HG03139 (cell line): ENCODE data around the gene KIF4B.
"Not testable (repeated sequence)": the region's sequence is repeated elsewhere in the genome, so short reads cannot be mapped to it uniquely, and the experiment has no call there.

Experiments used
- ATAC-seq: cut with Tn5 transposase; IDR thresholded peaks from one replicate; pipeline ENCODE4 v1.9.1; 2021; ENCODE audit not compliant: unreplicated experiment

Gene KIF4B

GRCh38 chr5:155013526-155013925 lies at the start of gene KIF4B:
KIF4B (plus strand) TSS chr5:155013755; CDS start chr5:155013860, 105 bp downstream.
- ATAC-seq = no peak

GRCh38 chr5:154966081-154966841 lies 47.3 kb upstream of the KIF4B start:
- no peak for ATAC-seq

GRCh38 chr5:154966874-154967273 lies 46.7 kb upstream of the KIF4B start:
- no peak for ATAC-seq

GRCh38 chr5:154967421-154968024 lies 46.0 kb upstream of the KIF4B start:
- ATAC-seq = no peak

- no peak for ATAC-seq
Observed at GRCh38 chr5:154968953-154969352, 44.6 kb upstream of the KIF4B start.

- ATAC-seq = no peak
Observed at GRCh38 chr5:154970759-154971158, 42.8 kb upstream of the KIF4B start.

GRCh38 chr5:154971501-154971900 lies 42.1 kb upstream of the KIF4B start:
- ATAC-seq = no peak

GRCh38 chr5:154972476-154973080 lies 41.0 kb upstream of the KIF4B start:
- ATAC-seq = no peak

- not testable (repeated sequence) for ATAC-seq
Observed at GRCh38 chr5:154976082-154976481, 37.5 kb upstream of the KIF4B start.

GRCh38 chr5:154977409-154977808 lies 36.1 kb upstream of the KIF4B start:
- no peak for ATAC-seq

GRCh38 chr5:154978294-154978693 lies 35.3 kb upstream of the KIF4B start:
- ATAC-seq = not testable (repeated sequence)

GRCh38 chr5:154984946-154985516 lies 28.5 kb upstream of the KIF4B start:
- no peak for ATAC-seq

GRCh38 chr5:154986151-154986550 lies 27.4 kb upstream of the KIF4B start:
- no peak for ATAC-seq

GRCh38 chr5:154989626-154990025 lies 23.9 kb upstream of the KIF4B start:
- ATAC-seq = no peak

GRCh38 chr5:154993461-154993860 lies 20.1 kb upstream of the KIF4B start:
- no peak for ATAC-seq

- no peak for ATAC-seq
Observed at GRCh38 chr5:154995679-154996078, 17.9 kb upstream of the KIF4B start.

- no peak for ATAC-seq
Observed at GRCh38 chr5:154997746-154998145, 15.8 kb upstream of the KIF4B start.

GRCh38 chr5:154999865-155000264 lies 13.7 kb upstream of the KIF4B start:
- ATAC-seq = no peak

GRCh38 chr5:155001523-155001922 lies 12.0 kb upstream of the KIF4B start:
- ATAC-seq = no peak

GRCh38 chr5:155002722-155003121 lies 10.8 kb upstream of the KIF4B start:
- ATAC-seq = not testable (repeated sequence)

- ATAC-seq = no peak
Observed at GRCh38 chr5:155004138-155004744, 9.3 kb upstream of the KIF4B start.
